GM18907 (cell line): ENCODE measurements around the gene CCDC97.

Experiments used
- ATAC-seq: cut with Tn5 transposase; IDR thresholded peaks from one replicate; pipeline ENCODE4 v1.9.1; 2021; ENCODE audit warnings: mild to moderate bottlenecking, moderate library complexity; ENCODE audit not compliant: unreplicated experiment

CCDC97 gene

GRCh38 chr19:41318696-41319499 lies 8.9 kb downstream of the CCDC97 start:
- no peak for ATAC-seq

GRCh38 chr19:41319500-41320184 lies 9.7 kb downstream of the CCDC97 start:
- ATAC-seq: no peak

GRCh38 chr19:41320185-41320518 lies 10.2 kb downstream of the CCDC97 start:
- no peak for ATAC-seq

- ATAC-seq: no peak
These were observed 10.6 kb downstream of the CCDC97 start for GRCh38 chr19:41320568-41320967.

GRCh38 chr19:41321204-41321599 lies 11.2 kb downstream of the CCDC97 start:
- ATAC-seq: no peak

- no peak for ATAC-seq
These were observed 11.8 kb downstream of the CCDC97 start for GRCh38 chr19:41321600-41322270.

GRCh38 chr19:41322451-41322850 lies 12.5 kb downstream of the CCDC97 start:
- ATAC-seq: no peak

GRCh38 chr19:41323023-41323422 lies 13.1 kb downstream of the CCDC97 start:
- ATAC-seq: no peak

GRCh38 chr19:41323430-41324125 lies 13.6 kb downstream of the CCDC97 start:
- ATAC-seq: no peak

GRCh38 chr19:41324231-41324702 lies 14.3 kb downstream of the CCDC97 start:
- ATAC-seq: no peak

- ATAC-seq: no peak
These were observed 15.1 kb downstream of the CCDC97 start for GRCh38 chr19:41324921-41325639.

GRCh38 chr19:41325640-41325946 lies 15.6 kb downstream of the CCDC97 start:
- no peak for ATAC-seq

GRCh38 chr19:41325947-41326706 lies 16.2 kb downstream of the CCDC97 start:
- ATAC-seq: peak; percentile 30

- ATAC-seq: no peak
These were observed 17.2 kb downstream of the CCDC97 start for GRCh38 chr19:41327076-41327575.

GRCh38 chr19:41327576-41328156 lies 17.7 kb downstream of the CCDC97 start:
- peak; percentile 56 for ATAC-seq

- peak; percentile 23 for ATAC-seq
These were observed 18.3 kb downstream of the CCDC97 start for GRCh38 chr19:41328157-41328841.

- ATAC-seq: no peak
These were observed 18.9 kb downstream of the CCDC97 start for GRCh38 chr19:41328842-41329225.

GRCh38 chr19:41330481-41330880 lies 20.5 kb downstream of the CCDC97 start:
- ATAC-seq: no peak
